ENCODE measurements around the gene AVL9.

The AVL9 gene

DNA sequence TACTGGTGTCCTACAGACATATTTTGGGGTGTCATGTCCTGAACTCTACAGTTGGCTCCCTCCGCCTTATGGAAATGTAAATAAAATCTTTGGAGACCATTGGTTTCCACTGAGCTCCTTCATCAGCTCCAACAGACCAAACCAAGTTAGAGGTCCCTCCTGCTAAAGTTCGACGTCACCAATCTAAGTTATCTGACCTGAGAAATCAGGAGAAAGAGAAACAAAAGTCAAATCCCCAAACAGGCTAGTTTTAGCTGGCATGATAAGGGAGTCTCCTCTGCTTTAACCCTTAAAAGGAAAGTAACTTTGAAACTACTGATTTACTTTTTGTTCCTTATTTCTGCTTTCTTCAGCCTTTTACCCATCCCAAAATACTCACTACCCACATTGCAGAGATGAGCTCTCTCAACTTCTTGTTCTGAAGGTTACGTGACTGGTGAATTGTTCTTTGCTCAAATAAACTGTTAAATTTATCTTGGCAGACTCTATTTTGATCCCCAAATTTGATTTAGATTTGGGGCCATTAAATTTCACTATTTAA, 39.9 kb downstream of the AVL9 start:
- DNase-seq = no peak

DNA sequence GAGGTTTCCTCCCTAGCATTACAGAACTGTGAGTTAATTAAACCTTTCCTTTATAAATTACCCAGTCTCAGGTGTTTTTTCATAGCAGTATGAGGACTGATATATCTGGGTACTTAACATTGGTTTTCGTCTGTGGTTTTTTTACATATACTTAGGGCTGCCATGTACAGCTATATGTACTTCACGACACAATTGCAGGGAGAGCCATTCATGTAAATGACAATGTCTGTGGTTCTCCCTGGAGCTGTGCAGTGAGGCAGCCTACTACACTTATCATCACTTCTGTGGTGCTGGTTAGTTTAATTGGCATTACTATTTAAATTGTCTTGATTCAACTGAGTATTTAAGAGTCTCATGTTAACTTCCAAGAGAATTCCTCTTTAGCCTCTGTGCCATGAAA, 40.7 kb downstream of the AVL9 start:
- DNase-seq = no peak

DNA sequence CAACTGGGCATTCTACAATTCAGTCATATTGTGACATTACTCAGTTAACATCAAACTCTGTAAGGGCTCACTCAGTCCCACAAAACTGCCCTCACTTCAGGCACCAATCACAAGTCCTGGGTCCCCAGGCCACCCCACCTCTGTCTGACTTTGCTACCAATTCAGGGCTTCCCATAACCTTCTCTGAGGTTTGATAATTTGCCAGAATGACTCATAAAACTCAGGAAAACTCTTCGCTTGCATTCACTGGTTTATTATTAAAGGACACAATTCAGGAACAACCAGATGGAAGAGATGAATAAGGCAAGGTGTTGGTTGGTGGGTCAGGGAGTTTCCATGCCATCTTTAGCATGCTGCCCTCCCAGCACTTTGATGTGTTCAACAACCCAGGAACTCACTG, 41.3 kb downstream of the AVL9 start:
- peak; percentile 75 for DNase-seq

DNA sequence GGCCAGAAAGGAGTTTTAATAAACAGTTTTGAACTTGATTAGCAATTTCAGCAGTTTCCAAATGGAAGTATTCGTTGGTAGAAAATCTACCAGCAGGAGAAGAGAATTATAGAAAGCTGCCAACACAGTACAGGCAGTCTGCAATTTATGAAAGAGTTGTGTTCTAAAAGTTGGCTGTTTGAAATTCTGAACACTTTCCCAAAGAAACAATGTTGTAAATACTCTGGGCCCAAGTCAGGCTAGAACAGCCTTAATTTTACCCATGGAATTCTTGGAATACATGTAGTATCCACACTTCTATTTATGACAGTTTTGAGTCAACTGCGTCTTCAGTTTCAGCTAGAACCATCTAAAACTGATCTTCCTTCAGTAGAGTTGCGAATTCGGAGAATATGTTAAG, 42.5 kb downstream of the AVL9 start:
- no peak for DNase-seq

DNA sequence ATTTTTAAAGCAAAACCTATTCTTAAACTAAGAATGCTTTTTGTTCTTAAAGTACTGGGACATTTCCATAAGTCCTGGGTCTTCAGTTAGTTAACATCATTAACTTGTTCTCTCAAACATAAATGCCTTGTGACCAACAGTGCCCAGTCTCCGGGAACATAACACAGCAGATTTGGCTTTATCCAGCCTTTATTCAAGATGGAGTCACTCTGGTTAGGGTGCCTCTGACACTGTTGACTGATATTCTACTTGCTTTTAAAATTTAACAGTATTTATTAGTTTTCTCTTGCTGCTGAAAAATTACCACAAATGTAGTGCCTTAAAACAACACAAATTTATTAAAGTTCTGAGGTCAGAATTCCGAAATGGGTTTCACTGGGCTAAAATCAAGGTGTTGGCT, 44.1 kb downstream of the AVL9 start:
- DNase-seq = no peak

DNA sequence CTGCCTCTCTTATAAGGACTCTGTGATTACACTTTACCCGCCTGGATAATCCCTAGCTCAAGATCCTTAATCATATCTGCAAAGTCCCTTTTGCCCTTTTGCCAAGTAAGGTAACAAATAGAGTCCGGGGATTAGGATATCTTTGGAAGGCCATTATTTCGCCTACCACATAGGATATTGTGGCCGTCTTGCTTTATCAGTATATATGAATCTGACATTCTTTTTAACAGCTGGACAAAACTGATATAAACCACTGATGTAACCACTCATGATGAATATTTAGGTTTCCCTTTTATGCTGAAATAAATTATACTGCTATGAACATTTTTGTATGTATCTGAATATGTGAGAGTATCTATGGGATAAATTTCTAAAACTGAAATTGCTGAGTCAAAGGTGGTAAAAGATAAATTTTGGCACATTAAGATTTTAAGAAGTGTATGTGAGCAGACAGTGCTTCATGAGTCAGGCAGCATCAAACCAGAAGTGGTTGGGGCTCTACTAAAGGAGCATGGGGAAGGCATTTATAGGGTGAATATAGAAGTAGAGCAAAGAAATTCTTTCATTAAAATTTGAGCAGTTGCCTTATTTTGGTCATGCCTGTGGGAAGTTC, 44.7 kb downstream of the AVL9 start:
- DNase-seq = no peak

DNA sequence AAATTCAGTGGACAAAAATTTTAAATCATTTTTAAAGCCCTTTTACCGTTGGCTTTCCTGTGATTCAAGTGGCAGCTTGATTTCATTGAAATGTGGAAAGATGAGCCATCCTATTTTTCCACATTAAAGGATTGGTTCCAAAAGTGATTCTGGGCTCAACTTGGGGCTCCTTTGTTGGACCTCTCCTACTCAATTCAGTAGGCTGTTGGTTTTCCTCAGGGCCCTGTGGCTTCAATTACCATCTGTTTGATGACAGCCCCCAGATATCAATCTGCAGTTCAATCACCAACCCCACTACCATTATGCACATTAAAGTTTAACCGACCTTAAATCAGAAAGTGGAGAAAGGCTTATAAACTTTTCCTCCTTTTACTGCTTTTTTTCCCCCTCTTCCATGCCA, 47.3 kb downstream of the AVL9 start:
- DNase-seq = no peak

DNA sequence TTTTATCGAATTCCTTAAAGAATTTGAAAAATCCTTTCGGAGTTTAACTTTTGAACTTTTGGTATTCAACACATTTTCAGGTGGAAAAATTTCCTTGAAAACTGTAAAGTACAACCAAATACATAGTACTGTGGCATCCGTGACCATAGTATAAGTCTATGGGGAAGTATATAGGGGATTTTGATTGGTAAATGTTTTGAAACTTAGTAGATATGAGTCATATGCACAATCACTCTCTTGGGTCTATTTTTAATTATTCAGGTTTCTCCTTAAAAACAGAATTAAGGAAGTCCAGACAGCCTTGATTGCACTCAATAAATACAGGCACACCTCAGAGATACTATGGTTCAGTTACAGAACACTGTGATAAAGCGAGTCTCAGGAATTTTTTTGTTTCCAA, 64.2 kb downstream of the AVL9 start:
- no peak for DNase-seq

DNA sequence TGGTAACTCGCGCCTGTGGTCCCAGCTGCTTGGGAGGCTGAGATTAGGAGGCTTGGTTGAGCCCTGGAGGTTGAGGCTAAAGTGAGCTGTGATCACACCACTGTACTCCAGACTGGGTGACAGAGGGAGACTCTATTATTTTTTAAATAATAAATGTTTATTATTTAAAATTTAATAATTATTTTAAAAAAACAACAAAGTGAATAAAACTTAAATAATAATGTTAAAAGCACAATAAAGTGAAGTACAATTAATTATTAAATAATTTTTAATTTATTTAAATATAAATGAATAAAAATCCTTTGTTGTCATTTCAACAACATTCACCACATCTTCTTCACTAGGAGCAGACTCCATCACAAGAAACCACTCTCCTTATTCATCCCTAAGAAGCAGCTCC, 64.8 kb downstream of the AVL9 start:
- DNase-seq = no peak

DNA sequence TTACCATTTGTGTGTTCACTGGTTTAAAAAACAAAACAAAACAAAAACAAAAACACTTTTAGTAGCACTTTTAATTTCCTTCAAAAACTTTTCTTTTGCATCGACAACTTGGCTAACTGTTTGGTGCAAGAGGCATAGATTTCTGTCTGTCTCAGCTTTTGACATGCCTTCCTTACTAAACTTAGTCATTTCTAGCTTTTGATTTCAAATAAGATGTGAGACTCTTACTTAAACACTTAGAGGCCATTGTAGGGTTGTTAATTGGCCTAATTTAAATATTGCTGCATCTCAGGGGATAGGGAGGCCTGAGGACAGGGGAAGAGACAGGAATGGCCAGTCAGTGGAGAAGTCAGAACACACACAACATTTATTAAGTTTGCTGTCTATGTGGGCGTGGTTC, 66.3 kb downstream of the AVL9 start:
- DNase-seq = no peak

DNA sequence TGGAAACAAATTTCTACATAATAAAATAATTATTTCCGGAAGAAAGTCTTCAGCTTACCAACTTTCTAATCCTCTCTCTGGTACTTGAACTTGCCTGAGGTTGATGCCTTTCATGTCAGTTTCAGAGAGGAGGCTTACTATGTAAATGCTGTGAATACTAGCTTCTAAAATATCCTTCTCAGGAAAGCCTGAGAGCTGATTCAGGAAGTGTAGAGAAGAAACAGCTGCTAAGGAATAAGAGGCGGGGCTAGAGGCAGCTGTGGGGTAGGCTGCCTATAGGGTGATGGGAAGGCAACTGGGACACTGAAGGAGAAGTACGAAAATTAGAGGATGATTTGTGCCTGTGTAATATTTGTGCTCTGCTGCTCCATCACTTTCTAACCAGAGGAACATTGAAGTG, 69.3 kb downstream of the AVL9 start:
- no peak for DNase-seq

DNA sequence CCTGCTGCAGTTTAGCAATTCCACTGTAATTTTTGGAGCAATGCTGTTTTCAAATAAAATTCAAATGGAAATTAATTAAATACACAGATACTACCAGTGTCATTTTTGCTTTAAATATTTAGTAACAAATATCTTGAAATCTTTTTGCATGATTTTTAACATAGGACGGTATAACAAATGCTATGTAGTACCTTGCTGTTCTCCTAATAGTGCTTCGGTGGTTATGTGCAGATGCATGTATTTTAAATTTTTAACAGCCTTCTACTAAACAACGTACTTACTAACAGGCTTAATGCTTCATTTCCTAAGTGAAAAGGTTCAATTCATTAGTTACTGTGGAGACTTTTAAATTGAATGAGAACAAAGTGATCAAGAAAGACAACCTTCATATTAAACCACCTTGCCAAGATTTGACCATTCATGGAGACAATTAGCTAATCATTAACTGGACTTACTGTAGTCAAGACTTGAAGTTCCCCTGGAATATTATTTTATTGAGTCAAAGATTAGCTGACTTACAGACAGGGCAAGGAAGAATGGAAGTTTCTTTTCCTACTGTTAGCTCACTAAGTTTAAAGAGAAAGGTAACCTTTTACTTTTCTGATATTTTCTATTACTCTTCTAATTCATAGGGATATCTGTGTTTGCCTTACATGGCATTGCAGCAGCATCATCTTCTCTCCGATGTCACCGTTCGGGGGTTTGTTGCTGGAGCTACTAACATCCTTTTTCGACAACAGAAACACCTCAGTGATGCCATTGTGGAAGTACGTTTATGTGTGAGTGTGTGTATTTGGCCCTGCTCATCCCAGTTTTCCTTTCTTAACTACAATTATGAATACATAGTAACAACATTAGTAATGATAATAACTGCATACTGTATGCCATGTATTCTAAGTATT, 74.3 kb downstream of the AVL9 start:
- no peak for DNase-seq

DNA sequence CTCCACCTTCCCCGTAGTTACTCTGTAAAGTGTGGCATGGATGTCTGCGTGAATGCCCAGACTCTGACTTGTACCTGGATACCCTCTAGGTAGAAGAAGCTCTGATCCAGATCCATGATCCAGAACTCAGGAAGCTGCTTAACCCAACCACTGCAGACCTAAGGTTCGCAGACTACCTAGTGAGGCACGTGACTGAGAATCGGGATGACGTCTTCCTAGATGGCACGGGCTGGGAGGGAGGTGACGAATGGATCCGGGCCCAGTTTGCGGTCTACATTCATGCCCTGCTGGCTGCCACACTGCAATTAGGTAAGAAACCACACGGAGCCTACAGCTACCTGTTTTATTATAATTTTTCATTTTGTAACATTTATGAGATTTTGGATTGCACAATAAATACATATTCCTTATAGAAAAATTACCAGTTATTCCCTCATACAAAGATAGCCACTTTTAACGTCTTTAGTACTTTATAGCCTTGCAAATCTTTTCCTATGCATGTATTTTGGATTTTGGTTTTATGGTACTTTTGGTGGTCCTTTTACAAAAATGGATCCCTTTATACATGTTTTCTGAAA, 77.9 kb downstream of the AVL9 start:
- no peak for DNase-seq

DNA sequence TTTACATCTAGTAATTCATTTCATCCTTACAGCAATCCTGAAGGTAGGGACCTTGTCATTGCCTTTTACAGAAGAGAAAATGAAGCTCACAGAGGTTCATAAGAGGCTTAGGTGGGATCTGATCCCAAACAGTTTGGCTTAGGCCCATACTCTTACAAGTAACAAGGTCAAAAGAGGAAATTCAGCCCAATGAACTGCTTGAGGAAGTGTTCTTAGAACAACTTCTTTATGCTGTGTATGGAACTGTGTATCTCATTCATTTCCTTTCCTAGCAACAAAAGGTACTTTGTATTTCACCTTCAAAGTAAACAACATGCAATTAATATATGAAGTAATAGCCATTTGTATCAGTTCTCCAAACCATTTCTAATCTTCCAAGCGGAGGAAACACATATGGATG, 79.3 kb downstream of the AVL9 start:
- DNase-seq = no peak

DNA sequence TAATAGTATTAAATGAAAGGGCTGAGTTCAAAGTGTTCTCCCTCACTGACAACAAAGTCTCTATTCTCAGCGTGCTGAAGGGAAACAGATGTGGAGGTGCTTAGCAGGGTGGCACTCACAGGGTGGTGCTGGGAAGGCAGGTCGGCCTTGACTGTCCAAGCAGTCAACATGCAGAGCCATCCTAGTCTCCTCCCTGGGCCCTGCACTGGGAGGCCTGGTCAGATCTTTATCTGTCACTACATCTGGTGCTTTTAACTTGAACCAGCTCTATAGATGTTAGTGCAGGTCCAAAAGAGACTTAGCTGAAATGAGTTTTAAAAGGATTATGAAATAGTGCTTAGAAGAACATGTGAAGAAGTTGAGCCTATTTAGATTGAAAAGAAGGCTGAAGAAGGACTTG, 82.1 kb downstream of the AVL9 start:
- no peak for DNase-seq

DNA sequence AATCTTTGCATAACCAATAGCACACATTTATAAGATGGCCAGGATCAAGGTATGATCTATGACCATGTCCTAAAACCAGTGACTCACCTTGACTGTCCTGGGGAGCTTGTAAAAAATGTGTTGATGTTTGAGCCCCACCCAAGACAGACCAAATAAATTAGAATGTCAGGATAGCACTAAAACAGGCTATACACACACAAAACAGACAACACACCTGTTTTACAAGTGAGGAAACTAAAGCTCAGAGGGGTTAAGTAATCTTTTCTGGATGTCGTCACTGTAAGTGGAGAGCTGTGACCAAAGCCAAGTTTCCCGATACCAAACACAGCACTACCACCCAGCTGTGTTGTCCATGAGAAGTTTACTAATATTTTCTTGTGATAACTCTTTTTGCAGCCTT, 84.5 kb downstream of the AVL9 start:
- DNase-seq = no peak

DNA sequence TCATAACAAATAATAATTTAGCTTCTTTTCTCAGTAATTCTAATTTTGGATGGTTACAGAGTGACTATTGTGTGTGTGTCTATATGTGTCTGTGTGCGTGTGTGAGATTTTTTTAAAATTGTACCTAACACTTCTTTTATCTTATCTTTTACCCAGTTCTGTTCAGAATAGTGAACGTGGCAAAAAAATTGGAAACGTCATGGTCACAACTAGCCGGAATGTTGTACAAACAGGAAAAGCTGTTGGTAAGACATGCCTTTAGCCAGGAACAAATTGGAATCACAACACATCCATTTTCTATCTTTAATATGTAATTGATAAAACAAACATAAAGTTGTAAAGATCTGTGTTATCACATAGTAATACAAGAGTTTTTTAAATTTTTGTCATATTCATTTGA, 85.4 kb downstream of the AVL9 start:
- DNase-seq = no peak

DNA sequence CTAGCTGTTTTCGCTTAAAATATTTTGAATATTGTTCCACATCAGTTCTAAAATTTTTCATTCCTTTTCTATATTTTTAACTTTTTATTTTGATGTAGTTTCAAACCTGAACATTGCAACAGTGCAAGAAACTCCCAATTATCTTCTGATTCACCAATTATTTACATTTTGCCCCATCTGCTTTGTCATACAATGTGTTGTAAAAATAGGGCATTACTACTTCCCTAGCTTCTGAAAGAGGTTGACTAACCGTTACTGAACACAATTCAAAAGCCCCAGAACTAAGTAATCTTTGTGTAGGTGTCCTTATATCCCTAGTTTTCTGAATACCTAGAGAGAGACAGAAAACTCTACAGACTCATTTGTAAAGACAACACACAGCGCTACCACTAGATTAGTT, 86.7 kb downstream of the AVL9 start:
- no peak for DNase-seq

DNA sequence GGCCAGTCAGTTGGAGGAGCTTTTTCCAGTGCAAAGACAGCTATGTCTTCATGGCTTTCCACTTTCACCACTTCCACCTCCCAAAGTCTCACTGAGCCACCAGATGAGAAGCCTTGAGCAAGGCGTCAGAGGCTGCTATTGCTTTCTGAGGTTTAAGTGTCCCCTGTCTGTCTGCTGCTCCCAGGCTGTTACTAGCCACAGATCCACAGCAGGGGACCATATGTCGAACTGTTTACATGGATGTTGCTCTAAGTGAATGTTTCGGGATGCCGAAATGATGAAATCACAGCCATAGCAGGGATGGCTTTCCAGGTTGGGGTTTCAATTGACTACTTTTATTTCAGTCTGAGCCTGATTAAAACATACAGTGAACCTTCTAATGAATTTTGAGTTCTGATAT, 88.5 kb downstream of the AVL9 start:
- peak; percentile 94 for DNase-seq

DNA sequence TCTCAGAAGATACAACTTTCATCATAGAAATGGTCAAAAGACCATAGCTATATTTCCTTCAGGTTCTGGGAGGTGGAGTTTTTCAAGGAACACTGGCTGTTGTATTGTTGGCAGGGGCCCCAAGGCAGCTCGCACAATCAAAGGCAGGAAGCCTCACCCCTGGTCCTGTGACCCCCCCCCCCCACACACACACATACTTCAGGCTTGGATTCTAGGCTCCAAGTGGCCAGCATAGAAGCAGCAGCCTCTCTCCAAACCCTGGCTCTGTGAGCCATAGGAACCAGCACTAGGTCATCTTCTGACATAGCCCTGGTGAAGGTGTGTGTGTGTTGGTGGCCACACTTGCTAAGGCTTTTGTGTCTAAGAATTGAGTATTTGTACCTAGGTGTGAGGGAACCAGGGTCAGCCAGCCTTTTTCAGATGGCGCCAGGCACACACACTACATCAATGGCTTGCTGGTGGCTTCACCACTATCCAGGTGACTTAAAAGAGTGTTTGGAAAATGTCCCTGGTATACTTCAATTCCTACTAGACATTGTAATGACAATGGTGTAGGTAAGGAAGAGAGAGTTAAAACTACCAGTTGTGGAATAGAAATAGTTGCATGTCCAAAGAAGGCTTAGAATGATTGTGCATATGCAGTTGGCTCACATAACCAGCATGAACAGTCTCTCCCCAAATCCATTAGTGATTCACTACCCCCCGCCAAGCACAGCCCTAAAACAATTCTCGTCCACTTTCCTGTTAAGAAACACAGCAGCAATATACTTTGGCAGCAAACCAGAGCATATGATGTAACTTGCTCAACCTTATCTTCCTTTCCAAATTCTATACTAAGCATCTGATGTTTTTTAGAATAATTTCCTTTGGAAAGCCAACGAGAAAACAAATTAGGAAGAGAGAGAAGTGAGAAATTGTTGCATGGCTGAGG, 91.3 kb downstream of the AVL9 start:
- DNase-seq = peak; percentile 96

DNA sequence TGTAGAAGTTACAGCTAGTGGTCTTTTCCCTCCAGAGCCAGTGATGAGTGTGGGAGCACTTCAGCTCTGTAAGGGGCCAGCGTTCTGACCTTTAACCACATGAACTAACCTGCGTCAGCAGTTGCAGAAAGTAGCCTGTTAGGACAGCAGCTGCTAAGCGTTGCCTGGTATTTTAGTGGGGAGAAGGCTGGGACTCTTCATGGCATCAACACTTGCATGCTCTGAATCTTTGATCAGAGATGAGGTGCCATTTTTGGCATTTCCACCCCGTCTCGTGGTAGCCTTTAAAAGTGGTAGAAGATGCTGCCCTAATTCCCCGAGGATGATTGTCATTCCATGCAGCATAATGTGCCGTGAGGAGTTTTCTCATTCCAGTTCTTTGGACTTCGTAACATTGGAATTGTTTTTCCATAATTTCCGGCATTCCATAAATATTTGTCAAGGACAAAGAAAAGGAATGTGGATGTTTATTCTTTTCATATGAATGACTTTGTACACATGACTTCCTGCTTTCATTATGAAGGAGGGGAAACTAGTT, 92.2 kb downstream of the AVL9 start:
- peak; percentile 94 for DNase-seq

DNA sequence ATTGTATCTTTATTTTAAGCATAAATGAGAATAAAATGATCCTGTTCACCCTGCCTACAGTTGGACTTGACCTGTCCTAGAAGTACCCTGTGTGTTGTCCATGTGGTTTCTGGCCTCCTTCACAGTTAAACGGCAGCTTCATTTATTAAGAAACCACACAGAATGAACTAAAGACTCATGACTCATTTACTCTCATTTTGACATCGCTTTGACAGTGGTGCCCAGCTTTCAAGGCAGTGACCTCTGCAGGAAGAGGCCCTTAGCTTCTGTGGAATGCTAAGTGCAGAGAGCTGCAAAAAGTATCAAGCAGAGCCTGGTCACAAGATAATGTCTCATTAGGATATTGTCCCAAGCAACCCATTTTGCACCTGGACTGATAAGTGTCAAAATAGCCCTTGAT, 93.4 kb downstream of the AVL9 start:
- DNase-seq = peak; percentile 84
